Osteoblast (primary cell): ENCODE measurements around the gene CDH8. TPM values are rescaled to one million over a fixed set of nuclear protein-coding genes. Genes with fewer than 3 reads are reported as not detected.
"Not testable (repeated sequence)": the region's sequence is repeated elsewhere in the genome, so short reads cannot be mapped to it uniquely, and the experiment has no call there.

Source experiments
- DNase-seq: peaks from one replicate; pipeline ENCODE4 v3.0.0; 2011; ENCODE audit warnings: low spot score, mixed read lengths; ENCODE audit not compliant: insufficient read length; ENCODE audit errors: missing footprints
- H2AFZ ChIP-seq: 2 replicates; pipeline ENCODE4 v1.6.0; 2011; ENCODE audit warnings: mild to moderate bottlenecking, low read length
- H3K27ac ChIP-seq: 2 replicates; pipeline ENCODE4 v1.5.1; 2011; ENCODE audit warnings: mild to moderate bottlenecking, low read depth, low read length, moderate library complexity
- H3K27me3 ChIP-seq: 2 replicates; pipeline ENCODE4 v1.6.0; 2012; ENCODE audit warnings: mild to moderate bottlenecking, control low read depth, inconsistent platforms, low read length, moderate library complexity; ENCODE audit not compliant: insufficient read depth
- H3K36me3 ChIP-seq: 2 replicates; pipeline ENCODE4 v1.5.1; 2011; ENCODE audit warnings: mild to moderate bottlenecking, low read length, control low read depth, moderate library complexity; ENCODE audit not compliant: insufficient read depth
- H3K4me1 ChIP-seq: 2 replicates; pipeline ENCODE4 v1.5.1; 2011; ENCODE audit warnings: mild to moderate bottlenecking, low read length, control low read depth, moderate library complexity; ENCODE audit not compliant: insufficient read depth
- H3K4me2 ChIP-seq: 2 replicates; pipeline ENCODE4 v1.6.0; 2011; ENCODE audit warnings: mild to moderate bottlenecking, low read length; ENCODE audit not compliant: insufficient read depth
- H3K4me3 ChIP-seq: fragments of 200-600 bp; sonication (generic); 3 replicates; pipeline ENCODE4 v1.5.1; 2012; ENCODE audit warnings: mild to moderate bottlenecking, low read length, inconsistent platforms; ENCODE audit not compliant: insufficient read depth
- H3K79me2 ChIP-seq: 2 replicates; pipeline ENCODE4 v1.6.0; 2012; ENCODE audit warnings: mild to moderate bottlenecking, low read length, control low read depth, inconsistent platforms; ENCODE audit not compliant: insufficient read depth
- H3K9me3 ChIP-seq: 2 replicates; pipeline ENCODE4 v1.5.1; 2011; ENCODE audit warnings: low read depth, low read length, control low read depth
- H4K20me1 ChIP-seq: 2 replicates; pipeline ENCODE4 v1.6.0; 2012; ENCODE audit warnings: mild to moderate bottlenecking, low read length, control low read depth; ENCODE audit not compliant: insufficient read depth
- total RNA-seq: library from RNA; depleted of rRNA; stranded (reverse); fragments of >200 nt; gene quantifications from 2 replicates; pipeline ENCODE4 v1.2.3, GENCODE V29; 2012
- TF ChIP-seq, protein P1 (sequence below): IDR thresholded peaks from 2 replicates; pipeline ENCODE4 v1.5.1; 2011; ENCODE audit warnings: mild to moderate bottlenecking, low read depth, low read length, moderate library complexity; ENCODE audit errors: extremely low read depth

CDH8 gene
- total RNA-seq, 1 donor: not detected

DNA sequence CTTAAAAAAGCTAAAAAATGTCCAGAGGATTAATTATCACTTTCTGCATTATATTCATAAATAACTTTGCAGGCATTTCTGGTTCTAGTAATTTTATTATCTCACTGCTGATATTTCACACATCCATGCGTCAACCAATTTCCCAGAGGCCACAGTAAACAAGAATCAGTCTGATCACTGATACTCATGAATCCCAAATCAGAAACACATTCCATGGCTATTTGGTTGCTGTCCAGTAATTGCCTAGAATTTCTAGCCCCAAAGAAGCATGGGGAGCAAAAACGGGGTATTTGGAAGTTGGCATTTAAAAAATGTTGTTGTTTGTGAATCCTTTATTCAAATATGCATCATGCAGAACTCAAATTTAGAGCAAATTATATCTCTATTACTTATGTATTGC, 244.8 kb downstream of the CDH8 start:
- Histone ChIP-seq H3K27me3 (no peaks in the 10 kb centered on the region), H3K4me2 (no peak overlapping the region), H3K36me3 (no peaks in the 10 kb centered on the region), H2AFZ (no peak overlapping the region), H3K9me3 (no peaks in the 10 kb centered on the region), H3K4me3 (no peak overlapping the region), H4K20me1 (no peaks in the 10 kb centered on the region), H3K27ac (peak overlapping the region; percentile 69), H3K4me1 (no peaks in the 10 kb centered on the region), H3K79me2 (no peaks in the 10 kb centered on the region)
- TF ChIP-seq, protein P1, sequence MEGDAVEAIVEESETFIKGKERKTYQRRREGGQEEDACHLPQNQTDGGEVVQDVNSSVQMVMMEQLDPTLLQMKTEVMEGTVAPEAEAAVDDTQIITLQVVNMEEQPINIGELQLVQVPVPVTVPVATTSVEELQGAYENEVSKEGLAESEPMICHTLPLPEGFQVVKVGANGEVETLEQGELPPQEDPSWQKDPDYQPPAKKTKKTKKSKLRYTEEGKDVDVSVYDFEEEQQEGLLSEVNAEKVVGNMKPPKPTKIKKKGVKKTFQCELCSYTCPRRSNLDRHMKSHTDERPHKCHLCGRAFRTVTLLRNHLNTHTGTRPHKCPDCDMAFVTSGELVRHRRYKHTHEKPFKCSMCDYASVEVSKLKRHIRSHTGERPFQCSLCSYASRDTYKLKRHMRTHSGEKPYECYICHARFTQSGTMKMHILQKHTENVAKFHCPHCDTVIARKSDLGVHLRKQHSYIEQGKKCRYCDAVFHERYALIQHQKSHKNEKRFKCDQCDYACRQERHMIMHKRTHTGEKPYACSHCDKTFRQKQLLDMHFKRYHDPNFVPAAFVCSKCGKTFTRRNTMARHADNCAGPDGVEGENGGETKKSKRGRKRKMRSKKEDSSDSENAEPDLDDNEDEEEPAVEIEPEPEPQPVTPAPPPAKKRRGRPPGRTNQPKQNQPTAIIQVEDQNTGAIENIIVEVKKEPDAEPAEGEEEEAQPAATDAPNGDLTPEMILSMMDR: no peak
- no peak for DNase-seq

DNA sequence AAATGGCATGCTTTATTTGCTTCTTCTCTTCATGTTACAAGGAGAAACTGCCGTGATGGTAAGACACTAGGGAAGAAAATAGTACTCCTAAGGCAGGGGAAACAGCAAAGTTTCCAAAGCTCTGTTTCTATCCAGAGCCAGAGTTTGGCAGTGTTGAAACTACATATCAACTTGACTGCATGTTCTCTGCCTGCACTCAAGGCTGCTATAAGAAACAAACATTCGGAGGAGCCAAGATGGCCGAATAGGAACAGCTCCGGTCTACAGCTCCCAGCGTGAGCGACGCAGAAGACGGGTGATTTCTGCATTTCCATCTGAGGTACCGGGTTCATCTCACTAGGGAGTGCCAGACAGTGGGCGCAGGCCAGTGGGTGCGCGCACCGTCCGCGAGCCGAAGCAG, 254.4 kb downstream of the CDH8 start:
- not testable (repeated sequence) for H3K79me2 ChIP-seq, DNase-seq, H2AFZ ChIP-seq, H4K20me1 ChIP-seq, H3K4me2 ChIP-seq, H3K36me3 ChIP-seq, H3K4me1 ChIP-seq, H3K9me3 ChIP-seq, H3K27ac ChIP-seq, H3K27me3 ChIP-seq, H3K4me3 ChIP-seq

DNA sequence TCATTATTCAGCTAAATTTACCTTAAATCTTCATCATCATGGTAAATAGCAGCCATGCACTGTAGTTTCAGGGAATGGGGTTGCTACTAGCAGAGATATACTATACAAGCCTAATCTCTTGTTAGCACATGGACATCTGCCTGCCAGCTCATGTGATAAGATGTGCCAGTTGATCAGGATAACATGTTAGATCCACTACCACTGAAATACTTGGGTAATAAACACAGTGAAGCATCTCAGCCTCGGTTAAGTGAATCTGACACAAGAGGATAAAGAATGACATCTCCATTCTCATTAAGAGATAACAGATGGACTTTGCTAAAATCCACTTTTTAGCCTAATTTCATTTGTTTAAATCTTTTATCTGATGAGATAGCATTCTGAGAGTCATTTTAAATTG, 256.1 kb downstream of the CDH8 start:
- no peak overlapping the region for H3K27ac ChIP-seq
- no peak for DNase-seq
- TF ChIP-seq, protein P1: no peak
- H3K4me2 ChIP-seq: no peak overlapping the region
- H3K4me1 ChIP-seq: no peaks in the 10 kb centered on the region
- H3K27me3 ChIP-seq: no peaks in the 10 kb centered on the region
- H3K36me3 ChIP-seq: no peaks in the 10 kb centered on the region
- H2AFZ ChIP-seq: no peak overlapping the region
- H3K4me3 ChIP-seq: no peak overlapping the region
- H3K79me2 ChIP-seq: no peaks in the 10 kb centered on the region
- no peaks in the 10 kb centered on the region for H4K20me1 ChIP-seq
- no peaks in the 10 kb centered on the region for H3K9me3 ChIP-seq

DNA sequence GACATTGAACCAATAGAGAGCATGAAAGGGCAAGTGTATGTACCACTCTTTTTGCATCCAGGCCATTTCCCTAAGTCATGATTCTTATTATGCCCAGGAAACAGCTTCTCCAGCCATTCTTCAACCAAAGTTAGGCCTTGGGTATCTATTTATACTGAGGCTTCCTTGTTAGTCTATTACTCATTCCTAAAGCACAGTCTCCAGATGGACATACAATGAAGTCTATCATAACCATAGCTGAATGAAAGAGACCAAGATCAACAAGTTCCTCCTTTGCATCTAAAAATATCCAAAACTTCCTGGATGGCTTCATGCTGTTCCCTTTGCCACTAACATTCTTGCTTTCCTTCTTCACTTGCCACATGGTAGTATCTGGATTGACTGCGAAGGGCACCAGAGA, 265.9 kb downstream of the CDH8 start:
- no peaks in the 10 kb centered on the region for H4K20me1 ChIP-seq
- H3K36me3 ChIP-seq: no peaks in the 10 kb centered on the region
- H3K4me2 ChIP-seq: no peak overlapping the region
- TF ChIP-seq, protein P1: no peak
- H3K79me2 ChIP-seq: no peaks in the 10 kb centered on the region
- no peaks in the 10 kb centered on the region for H3K27me3 ChIP-seq
- no peak overlapping the region for H3K4me3 ChIP-seq
- H3K9me3 ChIP-seq: no peaks in the 10 kb centered on the region
- H3K4me1 ChIP-seq: no peaks in the 10 kb centered on the region
- no peak overlapping the region for H3K27ac ChIP-seq
- H2AFZ ChIP-seq: no peak overlapping the region
- no peak for DNase-seq
